GM13976 (cell line): Measurements from ENCODE around the gene LIMCH1.

Experiments
- DNase-seq: peaks from one replicate; pipeline ENCODE4 v3.0.0; 2012; ENCODE audit warnings: low spot score
- CTCF ChIP-seq: IDR thresholded peaks from 2 replicates; pipeline ENCODE4 v1.5.1; 2012; ENCODE audit warnings: borderline replicate concordance, mild to moderate bottlenecking; ENCODE audit not compliant: insufficient read depth; ENCODE audit errors: extremely low read depth, missing control alignments, control extremely low read depth
- in situ Hi-C: fragments of 300-500 bp; cut with MboI; formaldehyde crosslinking; loops from one replicate; pipeline ENCODE4 v1.12.0; 2022; ENCODE audit warnings: low sequenced_read_pairs, mixed read lengths, inconsistent platforms; ENCODE audit not compliant: unreplicated experiment

Gene LIMCH1

GRCh38 chr4:41554905-41555304, 16.9 kb downstream of the LIMCH1 start:
- no peak for TF ChIP-seq CTCF
- no peak for DNase-seq
- in situ Hi-C loops = no loop called here

- DNase-seq = no peak
- in situ Hi-C loops = no loop called here
- TF ChIP-seq CTCF = no peak
These were observed 18.6 kb downstream of the LIMCH1 start for GRCh38 chr4:41556526-41556925.

DNA sequence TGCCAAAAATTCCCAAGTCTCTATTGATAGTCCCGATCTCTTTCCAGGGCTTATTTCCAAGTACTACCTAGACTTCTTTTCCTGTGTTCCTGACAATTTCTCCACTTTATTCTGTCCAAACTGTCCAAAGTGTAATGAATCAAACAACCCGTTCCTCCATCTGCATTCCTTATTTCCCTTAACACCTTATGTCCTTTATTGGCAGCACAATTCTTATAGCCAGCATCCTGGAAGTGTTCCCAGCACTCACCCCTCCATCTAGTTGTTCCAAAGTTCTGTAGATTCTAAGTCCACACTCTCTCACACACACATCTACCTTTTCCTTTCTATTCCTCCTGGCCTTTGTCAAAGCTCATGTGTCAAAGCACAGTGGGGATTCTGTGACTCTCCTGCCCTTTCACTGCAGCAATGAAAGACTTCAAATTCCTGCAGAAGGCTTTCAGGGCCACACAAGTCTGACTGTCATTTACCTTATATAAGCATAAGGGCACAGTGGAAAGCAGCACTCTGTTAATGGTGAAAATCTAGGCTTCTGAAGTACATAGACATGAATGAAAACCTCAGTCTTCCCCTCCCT, 22.1 kb downstream of the LIMCH1 start:
- in situ Hi-C loops = no loop called here
- TF ChIP-seq CTCF = no peak
- no peak for DNase-seq

DNA sequence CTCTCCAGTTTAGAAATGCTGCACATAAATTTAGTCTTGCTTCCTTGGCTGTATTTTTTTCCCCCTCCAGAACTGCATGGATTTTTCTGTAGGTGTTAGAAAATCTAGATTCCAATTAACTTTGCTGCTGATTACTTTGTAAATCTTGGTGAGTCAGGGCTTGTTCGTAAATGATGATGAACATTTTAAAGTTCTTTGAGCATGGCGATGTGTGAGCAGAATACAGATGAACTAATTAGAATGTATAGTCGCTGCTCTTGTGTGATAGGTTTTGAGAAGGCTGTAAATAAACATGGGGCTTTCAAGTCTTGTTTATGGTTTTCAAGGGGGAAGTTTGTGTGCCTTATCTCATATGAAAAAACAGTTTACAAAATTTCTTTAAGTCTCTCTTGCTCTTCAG, 23.3 kb downstream of the LIMCH1 start:
- no peak for TF ChIP-seq CTCF
- no peak for DNase-seq
- in situ Hi-C loops = no loop called here

GRCh38 chr4:41567186-41567585, 29.2 kb downstream of the LIMCH1 start:
- in situ Hi-C loops = no loop called here
- no peak for DNase-seq
- TF ChIP-seq CTCF = no peak

DNA sequence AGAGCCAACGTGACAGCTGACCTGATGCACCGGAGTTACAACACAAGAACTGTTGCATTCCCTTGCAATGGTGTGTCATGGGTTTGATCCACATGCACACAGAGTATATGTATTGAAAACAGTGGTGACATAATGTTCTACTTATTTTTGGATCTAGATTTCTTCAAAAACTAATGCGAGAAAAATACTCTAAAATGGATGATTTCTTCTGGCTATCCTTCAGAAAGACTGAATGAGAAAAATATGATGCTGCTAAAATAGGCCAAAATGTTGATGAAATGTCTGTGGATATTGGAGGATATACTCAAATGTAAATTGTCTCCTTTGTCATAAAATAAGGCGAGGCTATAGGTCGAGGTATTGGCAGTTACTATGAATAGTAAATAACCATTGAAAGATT, 30.4 kb downstream of the LIMCH1 start:
- in situ Hi-C loops = no loop called here
- no peak for TF ChIP-seq CTCF
- no peak for DNase-seq

GRCh38 chr4:41569961-41570360, 32.0 kb downstream of the LIMCH1 start:
- in situ Hi-C loops = no loop called here
- TF ChIP-seq CTCF = no peak
- no peak for DNase-seq
